COLO668 (cell line): ENCODE measurements around the gene PTPA.
A peak's percentile ranks its signal among the peaks of the same experiment; 100 is the strongest.

ENCODE experiments used
- DNase-seq: peaks from one replicate; lab custom pipeline; 2025; ENCODE audit not compliant: unreplicated experiment; lab: John Stamatoyannopoulos, UW

Gene PTPA

GRCh38 chr9:129110740-129111527, at the start of gene PTPA, which contains the start of gene CRAT:
PTPA (plus strand) TSS chr9:129111415; CDS start chr9:129111601, 186 bp downstream.
CRAT (minus strand) TSS chr9:129110793; CDS start chr9:129110509, 284 bp downstream.
- DNase-seq = peak; percentile 95

DNA sequence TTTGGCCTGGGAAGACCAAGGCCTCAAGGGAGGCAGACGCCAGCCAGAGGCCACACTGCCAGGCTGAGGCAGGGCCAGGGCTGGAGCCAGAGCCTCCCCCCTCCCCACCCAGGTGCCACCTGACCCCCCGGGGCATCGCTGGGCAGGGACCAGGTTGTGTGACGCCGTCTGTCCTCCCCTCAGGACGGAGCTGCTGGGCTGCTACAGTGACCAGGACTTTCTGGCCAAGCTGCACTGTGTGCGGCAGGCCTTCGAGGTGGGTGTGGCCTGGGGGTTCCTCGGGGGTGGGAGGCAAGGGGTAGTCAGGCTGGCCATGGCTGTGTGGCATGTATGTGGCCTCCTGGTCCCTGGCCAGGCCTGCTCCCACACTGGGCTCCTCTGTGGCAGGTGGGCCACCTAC, 48.2 kb upstream of the PTPA start:
- no peak for DNase-seq

DNA sequence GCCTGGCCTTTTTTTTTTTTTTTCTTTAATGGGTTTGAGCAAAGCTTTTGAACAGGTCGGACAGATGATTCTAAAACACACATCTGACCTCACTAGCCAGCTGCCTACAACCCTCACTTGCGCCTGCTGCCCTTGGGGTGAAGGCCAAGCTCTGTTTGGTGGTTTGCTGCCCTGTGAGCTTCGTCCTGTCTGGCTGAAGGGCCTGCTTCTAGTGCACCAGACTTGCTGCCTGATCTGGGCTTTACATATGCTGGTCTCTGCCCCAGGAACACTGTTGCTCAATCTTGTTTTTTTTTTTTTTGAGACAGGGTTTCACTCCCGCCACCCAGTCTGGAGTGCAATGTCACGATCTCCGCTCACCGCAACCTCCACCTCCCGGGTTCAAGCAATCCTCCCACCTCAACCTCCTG, 46.7 kb upstream of the PTPA start:
- DNase-seq = no peak

- DNase-seq = no peak
These were observed 43.1 kb upstream of the PTPA start for GRCh38 chr9:129068110-129068509.

DNA sequence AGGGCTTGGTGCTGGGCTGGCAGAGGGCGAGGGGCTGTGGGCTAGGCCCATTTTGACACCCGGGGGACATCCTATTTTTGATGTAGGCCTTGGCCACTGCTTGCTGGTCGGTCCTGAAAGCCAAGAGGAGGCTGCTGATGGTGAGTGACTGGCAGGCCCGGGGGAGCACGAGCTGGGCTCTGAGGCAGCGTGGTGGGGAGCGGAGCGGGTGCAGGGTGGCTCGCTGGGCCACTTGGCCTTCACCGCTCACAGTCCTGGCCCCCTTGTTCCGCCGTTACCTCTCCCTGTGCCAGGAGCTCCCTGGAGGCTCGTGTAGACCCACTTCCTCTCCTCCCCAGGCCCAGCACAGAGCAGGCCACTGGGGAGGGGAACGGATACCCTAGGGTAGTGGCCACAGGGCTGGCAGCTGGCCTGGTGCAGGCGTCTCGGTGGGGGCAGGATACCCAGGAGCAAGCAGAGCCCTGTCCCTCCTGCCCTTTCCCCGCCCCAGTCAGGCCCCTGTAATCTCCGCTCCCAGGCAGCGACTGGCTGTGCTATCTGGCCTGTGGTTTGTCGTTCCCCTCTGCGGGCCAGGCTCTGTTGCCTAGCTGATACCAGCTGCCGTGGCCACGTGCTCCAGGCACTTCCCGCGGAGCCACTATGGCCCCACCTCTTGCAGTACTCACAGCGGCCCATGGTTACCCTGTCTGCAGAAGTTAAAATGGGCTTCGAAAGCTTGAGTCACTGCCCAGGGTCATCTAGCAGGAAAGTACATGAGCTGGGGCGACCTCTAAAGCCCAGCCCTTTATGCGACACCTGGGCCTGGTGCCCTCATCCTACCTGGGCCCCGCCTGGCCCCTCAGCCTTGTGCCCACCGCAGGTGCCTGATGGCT, 42.0 kb upstream of the PTPA start:
- no peak for DNase-seq

- no peak for DNase-seq
These were observed 41.2 kb upstream of the PTPA start for GRCh38 chr9:129069862-129070641.

- no peak for DNase-seq
These were observed 40.3 kb upstream of the PTPA start for GRCh38 chr9:129070696-129071525.

DNA sequence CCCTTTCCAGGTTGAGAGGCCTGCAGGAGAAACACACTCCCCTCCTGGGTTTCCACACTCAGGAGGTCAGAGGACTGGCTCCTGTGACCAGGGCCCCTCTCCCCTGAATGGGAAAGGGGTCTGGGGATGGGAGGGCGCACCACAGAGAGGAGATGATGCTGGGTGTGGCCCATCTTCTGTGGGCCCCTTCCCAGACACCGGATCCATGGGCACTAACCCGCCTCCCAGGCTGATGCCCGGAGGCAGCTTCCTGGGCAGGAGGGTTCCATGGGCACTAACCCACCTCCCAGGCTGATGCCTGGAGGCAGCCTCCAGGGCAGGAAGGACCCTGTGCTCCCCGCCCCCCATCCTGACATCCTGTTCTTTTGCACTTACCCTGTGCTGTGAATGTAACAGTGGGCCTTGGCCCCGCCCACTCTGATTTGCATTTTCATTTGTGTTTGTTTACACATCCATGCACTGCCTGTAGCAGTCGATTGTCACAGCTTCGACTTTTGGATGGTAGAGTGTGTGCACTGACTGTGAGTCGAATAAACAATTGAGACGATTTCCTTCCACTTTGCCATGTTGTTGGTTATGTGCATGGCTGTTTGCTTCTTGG, 39.6 kb upstream of the PTPA start:
- peak; percentile 9 for DNase-seq

- DNase-seq = no peak
These were observed 39.0 kb upstream of the PTPA start for GRCh38 chr9:129072171-129072570.

DNA sequence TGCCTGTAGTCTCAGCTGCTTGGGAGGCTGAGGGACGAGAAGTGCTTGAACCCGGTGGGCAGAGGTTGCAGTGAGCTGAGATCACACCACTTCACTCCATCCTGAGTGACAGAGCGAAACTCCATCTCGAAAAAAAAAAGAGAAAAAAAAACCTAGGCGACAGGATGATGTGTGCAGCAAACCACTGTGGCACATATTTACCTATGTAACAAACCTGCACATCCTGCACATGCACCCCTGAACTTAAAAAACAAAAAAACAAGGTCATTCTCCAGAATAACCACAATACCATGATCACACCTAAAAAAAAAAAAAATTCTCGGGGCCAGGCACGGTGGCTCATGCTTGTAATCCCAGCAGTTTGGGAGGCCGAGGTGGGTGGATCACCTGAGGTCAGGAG, 37.8 kb upstream of the PTPA start:
- DNase-seq = no peak

- no peak for DNase-seq
These were observed 37.1 kb upstream of the PTPA start for GRCh38 chr9:129074106-129074505.

DNA sequence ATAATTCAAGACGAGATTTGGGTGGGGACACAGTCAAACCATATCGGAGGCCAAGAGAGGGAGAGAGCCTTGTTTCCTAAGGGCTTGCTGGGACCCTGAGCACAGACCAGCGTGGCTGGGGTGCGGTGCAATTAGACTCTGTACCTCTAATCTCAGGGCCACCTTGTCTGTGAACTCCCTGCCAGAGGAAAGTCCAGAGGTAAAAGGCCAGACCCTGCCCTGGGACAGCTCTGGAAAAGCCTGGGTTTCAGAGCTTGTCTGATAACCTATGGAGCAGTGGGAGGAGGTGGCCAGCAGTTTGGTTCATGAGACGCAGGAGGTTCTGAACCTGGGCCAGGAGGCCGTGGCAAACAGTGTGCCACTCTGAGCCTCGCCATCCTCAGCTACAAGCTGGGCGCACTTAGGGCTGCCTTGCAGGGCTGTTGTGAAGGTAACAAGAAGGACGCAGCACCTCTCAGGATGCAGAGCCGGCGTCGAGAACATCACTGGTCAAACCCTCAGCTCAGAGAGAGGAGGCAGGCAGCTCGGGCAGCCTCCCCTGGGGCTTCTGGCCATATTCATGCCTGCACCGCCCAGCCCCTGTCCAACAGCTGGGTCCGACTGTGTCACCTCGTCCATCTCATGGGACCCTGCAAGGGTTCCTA, 35.1 kb upstream of the PTPA start:
- no peak for DNase-seq

DNA sequence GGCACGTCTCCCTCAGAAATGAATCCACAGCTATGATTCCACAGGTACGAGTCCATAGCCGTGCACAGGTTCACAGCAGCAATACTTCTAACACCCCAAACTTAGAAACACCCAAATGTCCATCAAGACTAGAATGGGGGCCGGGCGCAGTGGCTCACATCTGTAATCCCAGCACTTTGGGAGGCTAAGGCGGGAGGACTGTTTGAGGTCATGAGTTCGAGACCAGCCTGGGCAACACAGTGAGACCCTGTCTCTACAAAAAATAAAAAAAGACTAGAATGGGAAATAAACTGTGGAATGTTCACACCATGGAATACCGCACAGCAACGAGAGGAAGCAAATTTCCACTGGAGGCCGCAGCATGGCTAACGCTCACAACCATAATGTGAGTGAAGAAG, 34.6 kb upstream of the PTPA start:
- no peak for DNase-seq

DNA sequence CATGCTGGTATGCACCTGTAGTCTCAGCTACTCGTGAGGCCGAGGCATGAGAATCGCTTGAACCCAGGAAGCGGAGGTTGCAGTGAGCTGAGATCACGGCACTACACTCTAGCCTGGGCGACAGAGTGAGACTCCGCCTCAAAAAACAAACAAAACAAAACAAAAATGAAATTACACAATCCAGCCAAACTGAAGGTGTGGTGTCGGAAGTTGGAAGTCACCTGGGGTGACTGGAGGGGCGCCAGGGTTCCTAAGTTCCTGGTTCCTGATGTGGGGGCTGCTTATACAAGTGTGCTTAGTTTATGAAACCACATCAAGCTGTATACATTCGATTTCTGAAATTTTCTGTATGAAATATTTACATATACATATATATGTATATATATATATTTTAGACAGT, 34.0 kb upstream of the PTPA start:
- DNase-seq = no peak

- no peak for DNase-seq
These were observed 32.3 kb upstream of the PTPA start for GRCh38 chr9:129078691-129079503.

- no peak for DNase-seq
These were observed 31.4 kb upstream of the PTPA start for GRCh38 chr9:129079829-129080228.

- no peak for DNase-seq
These were observed 31.0 kb upstream of the PTPA start for GRCh38 chr9:129080298-129080600.

GRCh38 chr9:129080601-129081387, 30.4 kb upstream of the PTPA start, which contains the start of gene DOLPP1:
DOLPP1 (plus strand) TSS chr9:129081111; CDS start chr9:129081132, 21 bp downstream.
- peak; percentile 99 for DNase-seq
